HG03280 (cell line): ENCODE measurements around the gene KIF1A.

ENCODE experiments used
- ATAC-seq: cut with Tn5 transposase; IDR thresholded peaks from one replicate; pipeline ENCODE4 v1.9.1; 2021; ENCODE audit warnings: mild to moderate bottlenecking, moderate library complexity; ENCODE audit not compliant: unreplicated experiment

The KIF1A gene

DNA sequence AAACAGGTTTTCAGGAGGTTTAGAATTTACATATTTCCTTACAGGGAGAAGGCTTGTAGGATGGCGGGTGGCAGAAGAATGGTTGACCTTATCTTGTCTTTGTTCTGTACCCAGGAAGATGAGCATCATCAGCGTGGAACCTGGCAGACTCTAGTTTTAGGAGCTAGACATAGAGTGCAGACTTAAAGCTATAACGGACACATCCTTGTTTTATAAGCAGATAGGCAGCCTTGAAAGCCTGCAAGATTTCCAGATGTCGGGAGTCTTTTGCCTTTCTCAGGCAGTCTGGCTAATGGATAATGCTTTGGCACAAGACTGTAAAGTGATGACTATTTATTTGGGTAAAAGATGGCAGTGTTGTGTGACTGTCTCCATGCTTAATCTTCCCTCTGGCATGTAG is 149.1 kb downstream of the KIF1A start:
- no peak for ATAC-seq

DNA sequence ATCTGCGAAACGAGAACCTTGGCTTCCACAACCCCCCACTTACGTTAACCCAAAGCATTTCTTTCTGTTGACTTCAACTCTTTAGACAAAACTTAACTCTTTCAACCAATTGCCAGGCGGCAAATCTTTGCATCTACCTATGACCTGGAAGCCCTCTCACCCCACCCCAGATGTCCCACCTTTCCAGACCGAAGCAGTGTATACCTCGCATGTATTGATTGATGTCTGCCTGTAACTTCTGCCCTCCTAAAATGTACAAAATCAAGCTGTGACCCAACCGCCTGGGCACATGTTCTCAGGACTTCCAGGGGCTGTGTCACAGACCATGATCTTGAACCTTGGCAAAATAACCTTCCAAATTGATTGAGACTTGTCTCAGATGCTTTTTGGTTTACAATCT is 149.6 kb downstream of the KIF1A start:
- no peak for ATAC-seq

DNA sequence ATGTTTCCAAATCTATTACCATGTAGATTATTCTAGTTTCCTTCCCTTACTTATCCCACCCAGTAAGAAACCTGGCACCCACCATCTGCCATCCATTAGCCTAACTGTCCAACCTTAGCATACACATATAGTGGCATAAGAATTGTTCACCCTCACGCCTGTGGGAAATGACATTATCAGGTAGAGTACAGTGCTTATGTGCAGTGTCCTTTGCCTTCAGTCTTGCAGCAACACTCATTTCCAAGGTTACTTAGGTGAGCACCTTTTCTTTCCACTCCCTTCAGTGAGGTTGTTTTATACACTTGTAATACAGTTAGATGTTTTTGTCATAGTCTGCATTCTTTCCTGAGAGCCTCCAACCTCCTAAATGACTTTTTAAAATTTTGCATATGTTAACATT is 155.4 kb downstream of the KIF1A start:
- ATAC-seq = no peak
